ENCODE data around the gene MORC1. TPM values are rescaled to one million over a fixed set of nuclear protein-coding genes. Genes with fewer than 3 reads are reported as not detected.

Gene MORC1
- polyA plus RNA-seq, 1 donor (not counting 4 experiments of a cell fraction or from before 2014, with no cell fraction given): not detected

DNA sequence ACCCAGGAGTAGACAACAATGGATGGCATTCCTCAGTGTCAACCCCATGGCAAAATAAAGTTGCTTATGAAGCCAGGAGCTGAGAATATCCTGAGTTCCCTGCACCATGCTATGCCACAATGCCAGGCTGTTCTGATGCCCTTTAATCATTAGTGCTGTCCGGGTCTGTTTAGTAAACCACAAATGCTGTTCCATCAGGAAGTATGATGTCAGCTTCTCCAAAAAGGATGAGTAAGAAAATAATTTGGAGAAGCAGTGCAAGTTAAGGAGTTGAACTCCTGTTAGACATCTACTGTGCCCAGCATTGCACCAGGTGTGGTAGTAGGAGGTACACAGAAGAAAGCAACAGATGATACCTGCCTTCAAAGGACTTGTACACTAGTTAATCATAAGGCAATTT lies 96.4 kb downstream of the MORC1 start:
- DNase-seq (ENCODE audit: low read depth, low spot score) (no peak), FAIRE-seq (no peak)
- H3K27me3 ChIP-seq (ENCODE audit: control insufficient read depth, extremely low read depth, insufficient read depth, low read length): no peaks in the 10 kb centered on the region
- no peaks in the 10 kb centered on the region for H3K9me1 ChIP-seq (ENCODE audit: control insufficient read depth, extremely low read depth, insufficient read depth, low read length)
- no peaks in the 10 kb centered on the region for H3K36me3 ChIP-seq (ENCODE audit: control insufficient read depth in 2 of 2, extremely low read depth in 1 of 2, insufficient read depth in 2 of 2, low read length in 2 of 2)
- H3K9ac ChIP-seq (ENCODE audit: control insufficient read depth, extremely low read depth, insufficient read depth, low read length): no peak overlapping the region
- no peaks in the 10 kb centered on the region for H4K20me1 ChIP-seq (ENCODE audit: control insufficient read depth, extremely low read depth, insufficient read depth, low read length)
- H3K9me3 ChIP-seq (ENCODE audit: control insufficient read depth, low read depth, low read length): no peaks in the 10 kb centered on the region
- no peak overlapping the region for H2AFZ ChIP-seq (ENCODE audit: control insufficient read depth, low read length)
- dilution Hi-C loops (cut with MboI; ENCODE audit: extremely low pct_ligation_motif_present, low sequenced_read_pairs): no loop called here
- no peak overlapping the region for H3K4me2 ChIP-seq (ENCODE audit: control insufficient read depth, extremely low read depth, insufficient read depth, low read depth, low read length)
- no peaks in the 10 kb centered on the region for H3K79me2 ChIP-seq (ENCODE audit: control insufficient read depth, insufficient read depth, low read length)
- H3K4me1 ChIP-seq (ENCODE audit: control insufficient read depth, extremely low read depth, insufficient read depth, low read length): no peaks in the 10 kb centered on the region
- no peak overlapping the region for H3K4me3 ChIP-seq (ENCODE audit: control insufficient read depth in 2 of 3, extremely low read depth in 1 of 3, insufficient read depth in 2 of 3, low read depth in 1 of 3, low read length in 3 of 3)
- H3K27ac ChIP-seq (ENCODE audit: control insufficient read depth, insufficient read depth, low read length): no peak overlapping the region
- TF ChIP-seq EZH2 (IDR thresholded peaks at IDR 0.05; ENCODE audit: low read length): no peak
- no peak for TF ChIP-seq CTCF (optimal IDR thresholded peaks at IDR 0.05 in 1 of 3, IDR thresholded peaks at IDR 0.05 in 1 of 3, conservative IDR thresholded peaks at IDR 0.05 in 1 of 3; ENCODE audit: extremely low read depth in 1 of 3, insufficient read depth in 2 of 3, low read length in 3 of 3)

DNA sequence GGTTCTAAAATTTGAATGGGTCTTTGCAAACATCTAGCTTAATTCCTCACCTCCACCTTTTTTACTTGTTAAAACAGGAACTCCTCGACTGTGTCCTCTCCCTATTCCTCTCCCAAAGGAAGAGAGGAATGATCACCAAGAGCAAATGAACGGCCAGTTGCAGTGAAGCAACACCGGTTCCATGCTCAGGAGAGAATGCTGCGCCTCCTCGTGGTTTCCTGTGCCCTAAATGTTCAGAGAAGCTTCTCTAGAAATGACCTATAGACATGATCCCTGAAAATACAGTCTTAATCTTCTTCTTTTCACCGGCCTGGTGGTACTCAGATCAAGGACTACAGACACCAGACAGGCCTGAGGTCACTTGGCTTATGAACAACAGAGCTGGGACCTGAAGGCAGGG lies 99.1 kb downstream of the MORC1 start:
- Histone ChIP-seq H3K36me3 (ENCODE audit: control insufficient read depth in 2 of 2, extremely low read depth in 1 of 2, insufficient read depth in 2 of 2, low read length in 2 of 2) (no peaks in the 10 kb centered on the region), H3K4me2 (ENCODE audit: control insufficient read depth, extremely low read depth, insufficient read depth, low read depth, low read length) (no peak overlapping the region), H3K9me3 (ENCODE audit: control insufficient read depth, low read depth, low read length) (no peaks in the 10 kb centered on the region), H4K20me1 (ENCODE audit: control insufficient read depth, extremely low read depth, insufficient read depth, low read length) (no peaks in the 10 kb centered on the region), H3K79me2 (ENCODE audit: control insufficient read depth, insufficient read depth, low read length) (no peaks in the 10 kb centered on the region), H3K27me3 (ENCODE audit: control insufficient read depth, extremely low read depth, insufficient read depth, low read length) (no peaks in the 10 kb centered on the region), H2AFZ (ENCODE audit: control insufficient read depth, low read length) (no peak overlapping the region), H3K9me1 (ENCODE audit: control insufficient read depth, extremely low read depth, insufficient read depth, low read length) (no peaks in the 10 kb centered on the region), H3K9ac (ENCODE audit: control insufficient read depth, extremely low read depth, insufficient read depth, low read length) (no peak overlapping the region), H3K4me3 (ENCODE audit: control insufficient read depth in 2 of 3, extremely low read depth in 1 of 3, insufficient read depth in 2 of 3, low read depth in 1 of 3, low read length in 3 of 3) (no peak overlapping the region), H3K4me1 (ENCODE audit: control insufficient read depth, extremely low read depth, insufficient read depth, low read length) (no peaks in the 10 kb centered on the region), H3K27ac (ENCODE audit: control insufficient read depth, insufficient read depth, low read length) (no peak overlapping the region)
- FAIRE-seq: no peak
- TF ChIP-seq EZH2 (IDR thresholded peaks at IDR 0.05; ENCODE audit: low read length): no peak
- peak in 1 of 3 experiments; percentile 34 for TF ChIP-seq CTCF (optimal IDR thresholded peaks at IDR 0.05 in 1 of 3, IDR thresholded peaks at IDR 0.05 in 1 of 3, conservative IDR thresholded peaks at IDR 0.05 in 1 of 3; ENCODE audit: extremely low read depth in 1 of 3, insufficient read depth in 2 of 3, low read length in 3 of 3)
- no peak for DNase-seq (ENCODE audit: low read depth, low spot score)
- dilution Hi-C loops (cut with MboI; ENCODE audit: extremely low pct_ligation_motif_present, low sequenced_read_pairs): no loop called here
